Left renal cortex interstitium (tissue), 4 donors: ENCODE results near the gene NR2C2. TPM values are rescaled to one million over a fixed set of nuclear protein-coding genes. Genes with fewer than 3 reads are reported as not detected.
A peak's percentile ranks its signal among the peaks of the same experiment; 100 is the strongest.

Source experiments
- DNase-seq, 4 donors: peaks; one replicate each; pipeline ENCODE4 v3.0.0-alpha.2; 2013; ENCODE audit warnings: low read depth in 4 of 4, low spot score in 2 of 4, missing footprints in 1 of 4
- polyA plus RNA-seq, 4 donors: library from polyadenylated mRNA; unstranded; fragments of 120-200 nt; gene quantifications; one replicate each; pipeline ENCODE4 v1.2.1, GENCODE V29; 2013; ENCODE audit not compliant: insufficient read length in 4 of 4

The NR2C2 gene
- polyA plus RNA-seq, 4 donors = 33.9 to 63.5 (median 48.2) TPM

- no peak for DNase-seq
These were observed 107.7 kb downstream of the NR2C2 start for GRCh38 chr3:15055019-15055557.

- DNase-seq = no peak
These were observed 109.5 kb downstream of the NR2C2 start for GRCh38 chr3:15056676-15057404.

- DNase-seq = no peak
These were observed 112.6 kb downstream of the NR2C2 start for GRCh38 chr3:15060029-15060428.

- no peak for DNase-seq
These were observed 115.9 kb downstream of the NR2C2 start for GRCh38 chr3:15063238-15063637.

- DNase-seq = no peak
These were observed 116.4 kb downstream of the NR2C2 start for GRCh38 chr3:15063656-15064286.

GRCh38 chr3:15064299-15064834, 117.0 kb downstream of the NR2C2 start:
- no peak for DNase-seq

- peak; percentile 52 to 89 (median 71) for DNase-seq
These were observed 117.6 kb downstream of the NR2C2 start, which contains the start of gene MRPS25 for GRCh38 chr3:15064835-15065549. Gene MRPS25 (minus strand): TSS chr3:15065315. CDS start chr3:15065194, 121 bp downstream.

- DNase-seq = peak in 2 of 4 donors; percentile 18 to 23
These were observed 118.2 kb downstream of the NR2C2 start for GRCh38 chr3:15065550-15066007.

GRCh38 chr3:15066467-15066866, 119.1 kb downstream of the NR2C2 start:
- no peak for DNase-seq

GRCh38 chr3:15069441-15069840, 122.1 kb downstream of the NR2C2 start:
- DNase-seq = no peak

GRCh38 chr3:15071699-15072098, 124.3 kb downstream of the NR2C2 start:
- DNase-seq = no peak

GRCh38 chr3:15074500-15074899, 127.1 kb downstream of the NR2C2 start:
- DNase-seq = no peak

GRCh38 chr3:15079091-15079490, 131.7 kb downstream of the NR2C2 start:
- no peak for DNase-seq

GRCh38 chr3:15081960-15082664, 134.7 kb downstream of the NR2C2 start:
- DNase-seq = no peak

GRCh38 chr3:15083252-15083651, 135.9 kb downstream of the NR2C2 start:
- no peak for DNase-seq

- no peak for DNase-seq
These were observed 138.9 kb downstream of the NR2C2 start for GRCh38 chr3:15086263-15086662.

GRCh38 chr3:15086699-15087098, 139.3 kb downstream of the NR2C2 start:
- DNase-seq = no peak

- no peak for DNase-seq
These were observed 141.8 kb downstream of the NR2C2 start for GRCh38 chr3:15089201-15089600.

- no peak for DNase-seq
These were observed 144.2 kb downstream of the NR2C2 start for GRCh38 chr3:15091575-15091974.

GRCh38 chr3:15092686-15093085, 145.3 kb downstream of the NR2C2 start:
- no peak for DNase-seq
